SK-N-SH (cell line): Measurements from ENCODE around the gene PRR15L. TPM values are rescaled to one million over a fixed set of nuclear protein-coding genes. Genes with fewer than 3 reads are reported as not detected.

Experiments
- CTCF ChIA-PET: fragments of 300-600, 350-600 bp; formaldehyde crosslinking; extraction: SDS; loops from one replicate; lab custom pipeline; 2021; lab: Yijun Ruan, JAX
- POLR2A ChIA-PET: fragments of 350-600 bp; sonication (Branson Sonifier 250); formaldehyde crosslinking; extraction: SDS; loops from one replicate; lab custom pipeline; 2020; ENCODE audit warnings: antibody characterized with exemption, inconsistent platforms; lab: Yijun Ruan, JAX
- DNase-seq: peaks from one replicate; pipeline ENCODE4 v3.0.0; 2012
- H2AFZ ChIP-seq: fragments of 200-600 bp; sonication (generic); 2 replicates; pipeline ENCODE4 v1.8.1; 2016; ENCODE audit warnings: antibody characterized with exemption, mild to moderate bottlenecking, low read depth
- H3F3A ChIP-seq: fragments of 200-600 bp; sonication (generic); replicated peaks from 2 replicates; pipeline ENCODE3; 2016; ENCODE audit warnings: antibody characterized with exemption, mild to moderate bottlenecking; ENCODE audit not compliant: insufficient read depth
- H3K27ac ChIP-seq, 2 experiments: fragments of 200-500 bp in 1 of 2; fragments of 200-600 bp in 1 of 2; sonication (Bioruptor generic) in 1 of 2; sonication (generic), shearing (Covaris generic) in 1 of 2; 2 replicates each; pipeline versions ENCODE4 v1.5.1 to v1.6.1; 2014 to 2016; ENCODE audit warnings: low read depth in 2 of 2, inconsistent platforms in 1 of 2, low read length in 1 of 2, mild to moderate bottlenecking in 1 of 2, mixed read lengths in 1 of 2
- H3K27me3 ChIP-seq: fragments of 200-600 bp; sonication (generic), shearing (Covaris generic); 2 replicates; pipeline ENCODE4 v1.6.1; 2016; ENCODE audit warnings: mixed run types; ENCODE audit not compliant: insufficient read depth
- H3K36me3 ChIP-seq, 2 experiments: fragments of 200-500 bp in 1 of 2; fragments of 200-600 bp in 1 of 2; sonication (Bioruptor generic) in 1 of 2; sonication (generic) in 1 of 2; replicated peaks in 1 of 2; 2 replicates each; pipeline versions ENCODE3 to v1.5.1; 2014 to 2016; ENCODE audit warnings: low read length in 1 of 2, mild to moderate bottlenecking in 1 of 2; ENCODE audit not compliant: insufficient read depth in 2 of 2, control insufficient read depth in 1 of 2
- H3K4me1 ChIP-seq, 2 experiments: fragments of 200-500 bp in 1 of 2; fragments of 200-600 bp in 1 of 2; sonication (Bioruptor generic) in 1 of 2; sonication (generic), shearing (Covaris generic) in 1 of 2; 2 replicates each; pipeline versions ENCODE4 v1.5.1 to v1.6.1; 2014 to 2016; ENCODE audit warnings: low read depth in 1 of 2, low read length in 1 of 2, mixed run types in 1 of 2; ENCODE audit not compliant: insufficient read depth in 2 of 2, control insufficient read depth in 1 of 2
- H3K4me2 ChIP-seq: fragments of 200-600 bp; sonication (generic), shearing (Covaris generic); 2 replicates; pipeline ENCODE4 v1.6.1; 2017; ENCODE audit warnings: mixed run types
- H3K4me3 ChIP-seq, 2 experiments: fragments of 200-500 bp in 1 of 2; fragments of 200-600 bp in 1 of 2; sonication (Bioruptor generic) in 1 of 2; sonication (generic), shearing (Covaris generic) in 1 of 2; 2 replicates each; pipeline versions ENCODE4 v1.5.1 to v1.8.1; 2014 to 2016; ENCODE audit warnings: low read depth in 2 of 2, inconsistent platforms in 1 of 2, low read length in 1 of 2, mild to moderate bottlenecking in 1 of 2, mixed read lengths in 1 of 2, moderate library complexity in 1 of 2
- H3K79me2 ChIP-seq: fragments of 200-600 bp; sonication (generic); 2 replicates; pipeline ENCODE4 v1.8.1; 2017; ENCODE audit warnings: mild to moderate bottlenecking; ENCODE audit not compliant: insufficient read depth
- H3K9ac ChIP-seq: fragments of 200-600 bp; sonication (generic); 2 replicates; pipeline ENCODE4 v1.6.1; 2017; ENCODE audit warnings: mixed run types
- H3K9me2 ChIP-seq: fragments of 200-600 bp; sonication (generic); 2 replicates; pipeline ENCODE4 v1.6.1; 2017; ENCODE audit warnings: mixed run types
- H3K9me3 ChIP-seq: fragments of 200-600 bp; sonication (generic); 2 replicates; pipeline ENCODE4 v1.6.1; 2017; ENCODE audit warnings: mixed run types, mild to moderate bottlenecking, moderate library complexity
- H4K20me1 ChIP-seq: fragments of 200-600 bp; sonication (generic); 2 replicates; pipeline ENCODE4 v1.6.1; 2017; ENCODE audit warnings: mild to moderate bottlenecking, mixed run types; ENCODE audit not compliant: insufficient read depth
- ELF1 ChIP-seq: IDR thresholded peaks from 2 replicates; pipeline ENCODE4 v1.4.0; 2012
- EP300 ChIP-seq, 2 experiments: IDR thresholded peaks; 2 replicates each; pipeline versions ENCODE4 v1.4.0 to v1.6.1; 2012; ENCODE audit warnings: borderline replicate concordance in 1 of 2, low read depth in 1 of 2, low read length in 1 of 2
- EZH2phosphoT487 ChIP-seq: fragments of 200-600 bp; sonication (generic); IDR thresholded peaks from 2 replicates; pipeline ENCODE4 v1.6.1; 2017; ENCODE audit warnings: low read depth, mixed run types, mild to moderate bottlenecking, antibody characterized with exemption, moderate library complexity, borderline replicate concordance
- FOSL2 ChIP-seq: IDR thresholded peaks from 2 replicates; pipeline ENCODE4 v1.4.0; 2012; ENCODE audit warnings: low read depth, mild to moderate bottlenecking, moderate library complexity, borderline replicate concordance
- FOXJ3 ChIP-seq: sonication (generic); formaldehyde crosslinking; IDR thresholded peaks from 2 replicates; pipeline ENCODE4 v1.5.1; 2020; ENCODE audit warnings: mild to moderate bottlenecking, missing genetic modification reagents
- GABPA ChIP-seq: IDR thresholded peaks from 2 replicates; pipeline ENCODE4 v1.4.0; 2012; ENCODE audit warnings: low read depth, mild to moderate bottlenecking
- NFIC ChIP-seq: IDR thresholded peaks from 2 replicates; pipeline ENCODE4 v1.4.0; 2012; ENCODE audit warnings: borderline replicate concordance
- NRF1 ChIP-seq: IDR thresholded peaks from 2 replicates; pipeline ENCODE4 v1.6.1; 2012; ENCODE audit warnings: low read depth, mild to moderate bottlenecking, low read length
- POLR2AphosphoS5 ChIP-seq: IDR thresholded peaks from 2 replicates; pipeline ENCODE4 v1.6.1; 2012; ENCODE audit warnings: low read depth, low read length
- RAD21 ChIP-seq: IDR thresholded peaks from 2 replicates; pipeline ENCODE4 v1.6.1; 2012; ENCODE audit warnings: mild to moderate bottlenecking, low read length
- RXRA ChIP-seq: IDR thresholded peaks from 2 replicates; pipeline ENCODE4 v1.4.0; 2012; ENCODE audit warnings: low read depth, mild to moderate bottlenecking, borderline replicate concordance
- SMC3 ChIP-seq: IDR thresholded peaks from 2 replicates; pipeline ENCODE4 v1.6.1; 2012; ENCODE audit warnings: low read depth, low read length, improper control_type of control experiment
- YY1 ChIP-seq: IDR thresholded peaks from 2 replicates; pipeline ENCODE4 v1.4.0; 2012; ENCODE audit warnings: low read depth, mild to moderate bottlenecking
- WGBS: methylation state at CpG from one replicate; pipeline ENCODE4 v1.1.6; 2017; ENCODE audit warnings: low lambda C conversion rate; 5-methylcytosine and 5-hydroxymethylcytosine counted together
- polyA plus RNA-seq, 3 experiments: library from polyadenylated mRNA; depleted of rRNA; stranded (reverse); fragments of >200 nt; gene quantifications; 2 replicates each; pipeline ENCODE4 v1.2.3, GENCODE V29; 2012
- TF ChIP-seq, protein P1 (sequence below): fragments of 150-350 bp; IDR thresholded peaks from 2 replicates; pipeline ENCODE4 v1.6.1; 2016; ENCODE audit warnings: mild to moderate bottlenecking, low read depth, low read length
- TF ChIP-seq, protein P2 (sequence below): IDR thresholded peaks from 2 replicates; pipeline ENCODE4; 2012
- TF ChIP-seq, protein P3 (sequence below): fragments of 150-350 bp; IDR thresholded peaks from 2 replicates; pipeline ENCODE4 v1.6.1; 2017; ENCODE audit warnings: antibody characterized with exemption, low read length, low read depth, borderline replicate concordance
- TF ChIP-seq, protein P4 (sequence below): fragments of 200-600 bp; sonication (generic); IDR thresholded peaks from 2 replicates; pipeline ENCODE4 v1.6.1; 2017; ENCODE audit warnings: antibody characterized with exemption, mild to moderate bottlenecking, moderate library complexity
- TF ChIP-seq, protein P5 (sequence below): IDR thresholded peaks from 2 replicates; pipeline ENCODE4 v1.4.0; 2012; ENCODE audit warnings: low read depth, borderline replicate concordance
- TF ChIP-seq, protein P6 (sequence below): IDR thresholded peaks from 2 replicates; pipeline ENCODE4 v1.4.0; 2012; ENCODE audit warnings: low read depth

The PRR15L gene
- polyA plus RNA-seq, 1 of the 3 experiments (the other 2 are of a cell fraction) = not detected

DNA sequence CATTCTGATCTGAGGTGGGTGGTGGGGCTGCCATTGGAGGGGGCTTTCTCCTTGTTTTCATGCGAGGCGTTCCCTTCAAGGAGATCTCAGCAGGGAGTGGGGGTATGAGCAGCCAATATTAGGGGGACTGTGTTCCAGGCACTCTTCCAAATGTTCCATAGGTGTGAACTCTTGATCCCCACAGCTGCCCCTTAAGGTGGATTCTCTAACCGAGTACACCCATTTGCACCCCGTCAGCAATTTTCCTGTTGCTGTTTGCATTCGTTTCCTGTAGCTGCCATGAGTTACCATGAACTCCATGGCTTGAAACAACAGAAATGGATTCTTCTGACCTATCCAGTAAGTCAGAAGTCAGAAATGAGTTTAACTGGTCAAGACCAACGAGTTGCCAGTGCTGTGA, 3.7 kb upstream of the PRR15L start:
- no peaks in the 10 kb centered on the region for H3K79me2 ChIP-seq
- H3K36me3 ChIP-seq = no peaks in the 10 kb centered on the region
- TF ChIP-seq EP300 (IDR thresholded peaks at IDR 0.05; ENCODE audit: borderline replicate concordance in 1 of 2, low read depth in 1 of 2, low read length in 1 of 2) = no peak
- no peak for TF ChIP-seq GABPA
- TF ChIP-seq RXRA = no peak
- TF ChIP-seq, protein P1, sequence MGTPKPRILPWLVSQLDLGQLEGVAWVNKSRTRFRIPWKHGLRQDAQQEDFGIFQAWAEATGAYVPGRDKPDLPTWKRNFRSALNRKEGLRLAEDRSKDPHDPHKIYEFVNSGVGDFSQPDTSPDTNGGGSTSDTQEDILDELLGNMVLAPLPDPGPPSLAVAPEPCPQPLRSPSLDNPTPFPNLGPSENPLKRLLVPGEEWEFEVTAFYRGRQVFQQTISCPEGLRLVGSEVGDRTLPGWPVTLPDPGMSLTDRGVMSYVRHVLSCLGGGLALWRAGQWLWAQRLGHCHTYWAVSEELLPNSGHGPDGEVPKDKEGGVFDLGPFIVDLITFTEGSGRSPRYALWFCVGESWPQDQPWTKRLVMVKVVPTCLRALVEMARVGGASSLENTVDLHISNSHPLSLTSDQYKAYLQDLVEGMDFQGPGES = no peak
- TF ChIP-seq, protein P2, sequence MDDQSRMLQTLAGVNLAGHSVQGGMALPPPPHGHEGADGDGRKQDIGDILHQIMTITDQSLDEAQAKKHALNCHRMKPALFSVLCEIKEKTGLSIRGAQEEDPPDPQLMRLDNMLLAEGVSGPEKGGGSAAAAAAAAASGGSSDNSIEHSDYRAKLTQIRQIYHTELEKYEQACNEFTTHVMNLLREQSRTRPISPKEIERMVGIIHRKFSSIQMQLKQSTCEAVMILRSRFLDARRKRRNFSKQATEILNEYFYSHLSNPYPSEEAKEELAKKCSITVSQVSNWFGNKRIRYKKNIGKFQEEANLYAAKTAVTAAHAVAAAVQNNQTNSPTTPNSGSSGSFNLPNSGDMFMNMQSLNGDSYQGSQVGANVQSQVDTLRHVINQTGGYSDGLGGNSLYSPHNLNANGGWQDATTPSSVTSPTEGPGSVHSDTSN = no peak
- TF ChIP-seq, protein P3, sequence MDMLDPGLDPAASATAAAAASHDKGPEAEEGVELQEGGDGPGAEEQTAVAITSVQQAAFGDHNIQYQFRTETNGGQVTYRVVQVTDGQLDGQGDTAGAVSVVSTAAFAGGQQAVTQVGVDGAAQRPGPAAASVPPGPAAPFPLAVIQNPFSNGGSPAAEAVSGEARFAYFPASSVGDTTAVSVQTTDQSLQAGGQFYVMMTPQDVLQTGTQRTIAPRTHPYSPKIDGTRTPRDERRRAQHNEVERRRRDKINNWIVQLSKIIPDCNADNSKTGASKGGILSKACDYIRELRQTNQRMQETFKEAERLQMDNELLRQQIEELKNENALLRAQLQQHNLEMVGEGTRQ = no peak
- no peak for TF ChIP-seq SMC3
- no peak for TF ChIP-seq FOXJ3 (CRISPR knock-in tag)
- TF ChIP-seq YY1 = no peak
- no peak for TF ChIP-seq ELF1
- no peak for TF ChIP-seq NRF1
- TF ChIP-seq POLR2AphosphoS5 = no peak
- TF ChIP-seq, protein P4, sequence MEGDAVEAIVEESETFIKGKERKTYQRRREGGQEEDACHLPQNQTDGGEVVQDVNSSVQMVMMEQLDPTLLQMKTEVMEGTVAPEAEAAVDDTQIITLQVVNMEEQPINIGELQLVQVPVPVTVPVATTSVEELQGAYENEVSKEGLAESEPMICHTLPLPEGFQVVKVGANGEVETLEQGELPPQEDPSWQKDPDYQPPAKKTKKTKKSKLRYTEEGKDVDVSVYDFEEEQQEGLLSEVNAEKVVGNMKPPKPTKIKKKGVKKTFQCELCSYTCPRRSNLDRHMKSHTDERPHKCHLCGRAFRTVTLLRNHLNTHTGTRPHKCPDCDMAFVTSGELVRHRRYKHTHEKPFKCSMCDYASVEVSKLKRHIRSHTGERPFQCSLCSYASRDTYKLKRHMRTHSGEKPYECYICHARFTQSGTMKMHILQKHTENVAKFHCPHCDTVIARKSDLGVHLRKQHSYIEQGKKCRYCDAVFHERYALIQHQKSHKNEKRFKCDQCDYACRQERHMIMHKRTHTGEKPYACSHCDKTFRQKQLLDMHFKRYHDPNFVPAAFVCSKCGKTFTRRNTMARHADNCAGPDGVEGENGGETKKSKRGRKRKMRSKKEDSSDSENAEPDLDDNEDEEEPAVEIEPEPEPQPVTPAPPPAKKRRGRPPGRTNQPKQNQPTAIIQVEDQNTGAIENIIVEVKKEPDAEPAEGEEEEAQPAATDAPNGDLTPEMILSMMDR = no peak
- no peak for TF ChIP-seq RAD21
- TF ChIP-seq, protein P5, sequence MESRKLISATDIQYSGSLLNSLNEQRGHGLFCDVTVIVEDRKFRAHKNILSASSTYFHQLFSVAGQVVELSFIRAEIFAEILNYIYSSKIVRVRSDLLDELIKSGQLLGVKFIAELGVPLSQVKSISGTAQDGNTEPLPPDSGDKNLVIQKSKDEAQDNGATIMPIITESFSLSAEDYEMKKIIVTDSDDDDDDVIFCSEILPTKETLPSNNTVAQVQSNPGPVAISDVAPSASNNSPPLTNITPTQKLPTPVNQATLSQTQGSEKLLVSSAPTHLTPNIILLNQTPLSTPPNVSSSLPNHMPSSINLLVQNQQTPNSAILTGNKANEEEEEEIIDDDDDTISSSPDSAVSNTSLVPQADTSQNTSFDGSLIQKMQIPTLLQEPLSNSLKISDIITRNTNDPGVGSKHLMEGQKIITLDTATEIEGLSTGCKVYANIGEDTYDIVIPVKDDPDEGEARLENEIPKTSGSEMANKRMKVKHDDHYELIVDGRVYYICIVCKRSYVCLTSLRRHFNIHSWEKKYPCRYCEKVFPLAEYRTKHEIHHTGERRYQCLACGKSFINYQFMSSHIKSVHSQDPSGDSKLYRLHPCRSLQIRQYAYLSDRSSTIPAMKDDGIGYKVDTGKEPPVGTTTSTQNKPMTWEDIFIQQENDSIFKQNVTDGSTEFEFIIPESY = no peak
- TF ChIP-seq FOSL2 = no peak
- TF ChIP-seq, protein P6, sequence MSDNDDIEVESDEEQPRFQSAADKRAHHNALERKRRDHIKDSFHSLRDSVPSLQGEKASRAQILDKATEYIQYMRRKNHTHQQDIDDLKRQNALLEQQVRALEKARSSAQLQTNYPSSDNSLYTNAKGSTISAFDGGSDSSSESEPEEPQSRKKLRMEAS = no peak
- TF ChIP-seq NFIC = no peak
- no peak for TF ChIP-seq EZH2phosphoT487
- H3K9ac ChIP-seq = no peak overlapping the region
- no peaks in the 10 kb centered on the region for H3K9me2 ChIP-seq
- no peaks in the 10 kb centered on the region for H3K9me3 ChIP-seq
- no peaks in the 10 kb centered on the region for H3F3A ChIP-seq
- H3K27me3 ChIP-seq = no peaks in the 10 kb centered on the region
- ChIA-PET CTCF (interaction anchor here (1.0 to 41.6 kb wide), 4 partner anchors 9 to 54 kb away, joined by 8 to 1216 read pairs (median 265); partner anchors contain the start of genes CDK5RAP3, PNPO and PRR15L), POLR2A (no interaction called here)
- no peak overlapping the region for H3K27ac ChIP-seq
- no peak for DNase-seq
- 73% methylated on average over 6 of the region's 6 CpGs for WGBS
- H3K4me2 ChIP-seq = no peak overlapping the region
- no peaks in the 10 kb centered on the region for H4K20me1 ChIP-seq
- H2AFZ ChIP-seq = no peak overlapping the region
- no peak overlapping the region for H3K4me3 ChIP-seq
- H3K4me1 ChIP-seq = peaks cover 0 to 10% of the 10 kb centered on the region in 2 experiments; a peak in 3 of 4 replicates
